22Rv1 (cell line): ENCODE measurements around the gene NBPF3.

Experiments used
- H3K27ac ChIP-seq: fragments of 450-650 bp; 2 replicates; pipeline ENCODE4 v1.5.1; 2017
- ZFX ChIP-seq: fragments of 450-650 bp; IDR thresholded peaks from 2 replicates; pipeline ENCODE4 v1.6.1; 2017; ENCODE audit warnings: antibody characterized with exemption, borderline replicate concordance
- TF ChIP-seq, protein P1 (sequence below): fragments of 450-650 bp; IDR thresholded peaks from 2 replicates; pipeline ENCODE4 v1.5.1; 2017; ENCODE audit warnings: mild to moderate bottlenecking

The NBPF3 gene

DNA sequence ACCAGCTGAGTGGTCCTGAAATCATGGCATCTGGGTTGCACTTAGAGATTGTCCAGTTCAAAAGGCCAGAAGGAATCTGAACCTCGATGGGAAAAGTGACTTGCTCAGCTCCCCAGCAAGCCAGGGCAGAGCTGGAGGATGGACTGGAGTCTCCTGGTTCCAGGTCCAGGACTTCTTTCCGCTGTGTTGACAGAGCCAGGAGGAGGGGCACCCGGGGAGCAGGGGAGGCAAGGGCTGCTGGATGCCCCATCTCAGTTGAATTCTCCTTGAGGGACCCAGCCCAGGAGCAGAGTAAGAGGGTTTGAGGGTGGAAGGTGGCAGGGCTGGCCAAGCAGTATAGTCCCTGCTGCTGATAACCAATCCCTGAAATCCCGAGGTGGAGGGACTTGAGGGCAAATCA is 66.9 kb downstream of the NBPF3 start:
- no peak overlapping the region for H3K27ac ChIP-seq
- no peak for TF ChIP-seq ZFX
- TF ChIP-seq, protein P1, sequence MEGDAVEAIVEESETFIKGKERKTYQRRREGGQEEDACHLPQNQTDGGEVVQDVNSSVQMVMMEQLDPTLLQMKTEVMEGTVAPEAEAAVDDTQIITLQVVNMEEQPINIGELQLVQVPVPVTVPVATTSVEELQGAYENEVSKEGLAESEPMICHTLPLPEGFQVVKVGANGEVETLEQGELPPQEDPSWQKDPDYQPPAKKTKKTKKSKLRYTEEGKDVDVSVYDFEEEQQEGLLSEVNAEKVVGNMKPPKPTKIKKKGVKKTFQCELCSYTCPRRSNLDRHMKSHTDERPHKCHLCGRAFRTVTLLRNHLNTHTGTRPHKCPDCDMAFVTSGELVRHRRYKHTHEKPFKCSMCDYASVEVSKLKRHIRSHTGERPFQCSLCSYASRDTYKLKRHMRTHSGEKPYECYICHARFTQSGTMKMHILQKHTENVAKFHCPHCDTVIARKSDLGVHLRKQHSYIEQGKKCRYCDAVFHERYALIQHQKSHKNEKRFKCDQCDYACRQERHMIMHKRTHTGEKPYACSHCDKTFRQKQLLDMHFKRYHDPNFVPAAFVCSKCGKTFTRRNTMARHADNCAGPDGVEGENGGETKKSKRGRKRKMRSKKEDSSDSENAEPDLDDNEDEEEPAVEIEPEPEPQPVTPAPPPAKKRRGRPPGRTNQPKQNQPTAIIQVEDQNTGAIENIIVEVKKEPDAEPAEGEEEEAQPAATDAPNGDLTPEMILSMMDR = no peak

DNA sequence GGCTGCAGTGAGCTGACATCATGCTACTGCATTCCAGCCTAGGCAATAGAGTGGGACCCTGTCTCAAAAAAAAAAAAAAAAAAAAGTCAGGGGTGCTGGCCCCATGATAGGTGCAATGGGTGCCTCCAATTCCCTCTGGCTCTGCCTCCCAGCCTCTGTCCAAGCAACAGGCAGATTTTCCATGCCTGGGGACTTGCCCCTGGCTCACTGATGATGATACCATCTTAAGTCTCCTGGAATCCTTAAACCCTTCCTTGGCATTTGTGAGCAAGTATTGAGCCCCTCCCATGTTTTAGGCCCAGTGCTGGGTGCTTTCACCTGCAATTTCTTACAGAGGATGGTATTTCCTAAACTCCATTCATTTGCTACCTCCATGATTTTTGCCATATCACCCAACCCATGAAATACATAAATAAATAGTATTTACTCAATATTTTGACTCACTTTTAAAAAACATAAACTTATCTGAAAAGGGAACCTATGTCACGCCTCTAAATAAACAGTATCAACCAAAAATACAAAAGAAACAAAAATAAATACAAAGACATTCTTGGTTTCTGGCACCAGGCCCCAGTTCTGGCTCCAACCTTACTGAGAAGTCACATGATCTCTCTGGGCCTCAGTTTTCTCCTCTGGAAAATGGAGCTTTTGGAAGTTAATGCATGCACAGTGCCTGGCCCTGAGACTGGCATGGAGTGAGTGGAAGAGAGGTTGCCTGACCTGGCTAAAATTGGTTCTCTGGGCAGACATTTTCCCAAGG is 67.8 kb downstream of the NBPF3 start:
- no peak for TF ChIP-seq ZFX
- TF ChIP-seq, protein P1 = no peak
- no peak overlapping the region for H3K27ac ChIP-seq

DNA sequence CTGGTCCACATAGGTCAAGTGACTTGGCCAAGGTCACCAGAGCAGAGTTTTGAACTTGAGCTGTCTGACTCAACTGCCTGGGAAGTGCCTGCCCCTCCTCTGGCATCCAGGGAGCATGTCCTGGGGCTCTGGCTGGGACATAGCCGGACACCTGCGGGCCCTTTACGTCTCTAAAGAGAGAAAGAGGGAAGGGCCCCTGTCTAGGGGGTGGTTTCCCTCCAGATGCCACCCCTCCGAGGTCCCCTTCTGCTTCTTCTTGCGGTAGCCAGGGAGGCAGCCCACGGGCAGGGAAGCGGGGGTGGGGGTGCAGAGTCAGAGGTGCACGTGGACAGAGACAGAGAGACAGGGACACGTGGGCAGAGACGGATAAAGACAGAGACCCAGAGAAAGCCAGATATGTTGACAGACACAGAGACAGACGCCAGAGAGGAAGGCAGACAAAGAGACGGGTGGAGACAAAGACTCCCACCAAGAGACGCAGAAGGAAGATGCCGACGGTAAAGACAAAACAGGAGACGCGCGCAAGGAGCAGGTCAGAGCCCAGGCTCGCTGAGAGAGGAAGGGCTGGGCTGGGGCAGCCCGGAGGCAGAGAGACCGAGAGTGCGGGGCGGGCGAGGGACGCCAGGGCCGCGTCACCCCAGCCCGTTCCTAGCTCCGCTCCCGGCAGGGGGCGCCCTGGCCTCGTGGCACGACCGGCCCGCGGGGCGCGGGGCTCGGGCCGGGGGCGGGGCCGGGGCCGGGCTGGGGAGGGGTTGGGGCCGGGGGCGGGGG is 68.8 kb downstream of the NBPF3 start:
- TF ChIP-seq, protein P1 = peak; percentile 87
- no peak for TF ChIP-seq ZFX
- H3K27ac ChIP-seq = no peak overlapping the region

DNA sequence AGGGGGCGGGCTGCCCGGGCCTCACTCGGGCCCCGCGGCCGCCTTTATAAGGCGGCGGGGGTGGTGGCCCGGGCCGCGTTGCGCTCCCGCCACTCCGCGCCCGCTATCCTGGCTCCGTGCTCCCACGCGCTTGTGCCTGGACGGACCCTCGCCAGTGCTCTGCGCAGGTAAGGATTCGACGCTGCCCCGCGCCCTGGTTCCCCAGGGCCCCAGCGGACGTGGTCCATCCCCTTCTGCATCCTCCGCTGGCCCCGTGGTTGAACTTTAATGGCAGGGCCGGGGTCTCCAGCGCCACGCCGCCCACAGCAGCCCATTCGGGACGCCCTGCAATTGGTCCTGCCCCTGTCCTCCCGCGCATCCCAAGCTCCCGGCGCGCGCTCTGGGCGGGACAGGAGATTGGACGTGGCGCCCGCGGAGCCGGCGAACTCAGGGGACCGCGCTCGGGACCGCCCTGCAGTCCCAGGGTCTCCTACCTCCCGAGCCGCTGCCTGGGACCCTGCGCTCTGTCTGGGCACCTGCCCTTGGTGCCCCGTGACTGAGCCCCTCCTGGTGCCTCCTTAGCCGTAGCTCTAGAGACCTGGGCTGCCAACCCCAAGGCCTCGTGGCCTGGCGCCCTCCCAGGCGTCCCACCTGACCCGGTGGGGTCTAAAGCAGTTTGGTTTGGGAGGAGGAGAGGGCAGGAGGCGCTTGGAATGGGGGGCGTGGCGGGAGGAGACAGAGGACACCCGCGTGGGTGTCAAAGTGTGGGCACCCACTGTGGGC is 69.6 kb downstream of the NBPF3 start, which contains the start of gene ALPL:
TSS of gene ALPL (plus strand) at position 73 of the 762 bp plus-strand sequence. CDS start 44,659 bp downstream, outside the sequence.
- no peak within 1 kb of the TSS for H3K27ac ChIP-seq
- TF ChIP-seq ZFX = no peak
- TF ChIP-seq, protein P1 = peak; percentile 38

DNA sequence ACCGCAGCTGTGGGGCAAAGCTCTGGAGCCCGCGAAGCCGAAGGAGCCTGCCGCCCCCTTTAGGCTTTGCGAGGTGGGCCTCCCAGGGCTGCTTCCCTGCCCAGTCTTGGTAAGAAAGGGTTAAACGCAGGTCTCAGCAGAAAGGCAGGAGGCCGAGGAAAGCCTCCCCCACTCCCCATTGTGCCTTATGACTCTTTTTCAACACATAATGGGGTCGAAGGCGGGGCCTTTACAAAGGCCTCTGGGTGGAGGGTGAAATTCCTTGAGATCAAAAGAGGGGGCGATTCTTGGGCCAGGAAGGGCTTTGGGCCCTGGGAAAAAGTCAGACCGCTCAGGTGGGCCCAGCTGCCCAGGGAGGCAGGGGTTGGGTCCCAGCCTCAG is 70.2 kb downstream of the NBPF3 start:
- TF ChIP-seq, protein P1 = no peak
- no peak for TF ChIP-seq ZFX
- no peak overlapping the region for H3K27ac ChIP-seq

DNA sequence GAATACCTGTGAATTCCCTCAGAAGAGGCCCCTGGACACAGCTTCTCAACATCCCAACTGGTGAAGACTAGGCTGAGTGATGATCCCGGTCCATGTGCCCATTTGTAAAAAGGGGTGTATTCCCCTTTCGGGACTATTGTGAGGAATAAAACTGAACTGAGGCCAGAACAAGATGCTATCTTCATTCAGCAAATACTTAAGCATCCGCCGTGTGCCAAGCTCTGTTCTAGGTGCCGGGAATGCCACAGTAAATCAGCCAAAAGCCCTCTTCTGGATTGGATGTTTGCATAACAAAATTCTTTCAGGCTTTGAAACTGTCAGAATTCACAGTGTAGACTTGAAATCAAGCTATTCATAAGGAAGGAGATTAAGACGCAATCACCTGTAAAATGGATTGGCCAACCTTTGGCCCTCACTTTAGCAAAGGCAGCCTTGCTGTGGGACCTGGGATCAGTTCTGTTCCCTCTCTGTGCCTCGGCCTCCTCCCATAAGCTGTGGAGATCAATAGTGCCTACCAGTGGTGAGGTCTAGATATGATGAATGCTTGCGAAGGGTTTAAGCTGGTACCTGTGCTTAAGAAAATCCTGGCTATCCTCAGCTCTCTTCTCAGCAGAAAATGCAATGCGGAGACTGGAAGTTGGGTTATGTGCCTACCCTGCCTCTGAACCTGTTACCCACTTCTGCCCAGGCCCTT is 71.1 kb downstream of the NBPF3 start:
- TF ChIP-seq, protein P1 = peak; percentile 40
- TF ChIP-seq ZFX = no peak
- no peak overlapping the region for H3K27ac ChIP-seq
